NB4 (cell line): Measurements from ENCODE around the gene MTNR1B.

Experiments used
- CTCF ChIP-seq: IDR thresholded peaks from one replicate; pipeline ENCODE4 v1.5.1; 2012; ENCODE audit warnings: low read depth, low read length
- MAX ChIP-seq: IDR thresholded peaks from 2 replicates; pipeline ENCODE4 v1.6.1; 2011; ENCODE audit warnings: low read depth, low read length
- MYC ChIP-seq: IDR thresholded peaks from 2 replicates; pipeline ENCODE4 v1.6.1; 2011; ENCODE audit warnings: low read depth, low read length
- POLR2A ChIP-seq: IDR thresholded peaks from 2 replicates; pipeline ENCODE4 v1.6.1; 2011; ENCODE audit warnings: mild to moderate bottlenecking; ENCODE audit not compliant: insufficient read length; ENCODE audit errors: extremely low read depth

GRCh38 chr11:92948116-92948515 lies 21.3 kb upstream of the MTNR1B start:
- TF ChIP-seq CTCF, result no peak
- TF ChIP-seq POLR2A, result no peak
- no peak for TF ChIP-seq MYC
- no peak for TF ChIP-seq MAX
